Hepatocyte (in vitro differentiated cells): ENCODE data around the gene TEX36. TPM values are rescaled to one million over a fixed set of nuclear protein-coding genes. Genes with fewer than 3 reads are reported as not detected.

Experiments
- DNase-seq: peaks from one replicate; pipeline ENCODE4 v3.0.0-alpha.2; 2016; ENCODE audit warnings: low spot score
- H2AFZ ChIP-seq: fragments of 200-600 bp; sonication (generic); 2 replicates; pipeline ENCODE4 v1.6.0; 2016; ENCODE audit warnings: antibody characterized with exemption, mild to moderate bottlenecking
- H3K27ac ChIP-seq: fragments of 200-600 bp; sonication (generic); 2 replicates; pipeline ENCODE4 v1.5.1; 2016; ENCODE audit warnings: mild to moderate bottlenecking
- H3K27me3 ChIP-seq: fragments of 200-600 bp; sonication (generic); 2 replicates; pipeline ENCODE4 v1.6.1; 2016
- H3K36me3 ChIP-seq: fragments of 200-600 bp; sonication (generic); replicated peaks from 2 replicates; pipeline ENCODE4 v1.5.1; 2016; ENCODE audit warnings: low read depth; ENCODE audit not compliant: insufficient read depth
- H3K4me1 ChIP-seq: fragments of 200-600 bp; sonication (generic); 2 replicates; pipeline ENCODE4 v1.5.1; 2016; ENCODE audit warnings: mild to moderate bottlenecking, moderate library complexity; ENCODE audit not compliant: insufficient read depth
- H3K4me2 ChIP-seq: fragments of 200-600 bp; sonication (generic); 2 replicates; pipeline ENCODE4 v1.6.0; 2016
- H3K4me3 ChIP-seq: fragments of 200-600 bp; sonication (generic); 2 replicates; pipeline ENCODE4 v1.5.1; 2016; ENCODE audit warnings: mild to moderate bottlenecking
- H3K79me2 ChIP-seq: fragments of 200-600 bp; sonication (generic); 2 replicates; pipeline ENCODE4 v1.6.0; 2017; ENCODE audit warnings: mild to moderate bottlenecking
- H3K9me2 ChIP-seq: fragments of 200-600 bp; sonication (generic); replicated peaks from 2 replicates; pipeline ENCODE4 v1.6.0; 2017; ENCODE audit warnings: mild to moderate bottlenecking; ENCODE audit not compliant: insufficient read depth
- H3K9me3 ChIP-seq: fragments of 200-600 bp; sonication (generic); 2 replicates; pipeline ENCODE4 v1.5.1; 2016; ENCODE audit warnings: low read depth, mild to moderate bottlenecking
- H4K20me1 ChIP-seq: fragments of 200-600 bp; sonication (generic); 2 replicates; pipeline ENCODE4 v1.6.0; 2016; ENCODE audit warnings: mild to moderate bottlenecking; ENCODE audit not compliant: insufficient read depth, poor library complexity, severe bottlenecking
- EZH2 ChIP-seq: fragments of 200-600 bp; sonication (generic); IDR thresholded peaks from 2 replicates; pipeline ENCODE4 v1.6.1; 2016; ENCODE audit warnings: antibody characterized with exemption, mild to moderate bottlenecking, borderline replicate concordance
- EZH2phosphoT487 ChIP-seq: fragments of 200-600 bp; sonication (generic); IDR thresholded peaks from one replicate; pipeline ENCODE4 v1.6.1; 2018; ENCODE audit warnings: antibody characterized with exemption, mild to moderate bottlenecking, low read depth, moderate library complexity; ENCODE audit not compliant: unreplicated experiment, severe bottlenecking
- WGBS: methylation state at CpG from one replicate; pipeline ENCODE4 v1.1.6; 2016; ENCODE audit warnings: low lambda C conversion rate; ENCODE audit errors: missing lambda C conversion rate; 5-methylcytosine and 5-hydroxymethylcytosine counted together
- polyA plus RNA-seq: library from polyadenylated mRNA; unstranded; fragments of >200 nt; fragmentation: Nextera tagmentation; extraction: Ambion mirVana; gene quantifications from 2 replicates; pipeline ENCODE4 v1.2.1, GENCODE V29; 2016
- total RNA-seq: library from RNA; depleted of rRNA; stranded (reverse); fragments of >200 nt; gene quantifications from 2 replicates; pipeline ENCODE4 v1.2.3, GENCODE V29; 2014
- TF ChIP-seq, protein P1 (sequence below): fragments of 200-600 bp; sonication (generic); IDR thresholded peaks from 2 replicates; pipeline ENCODE4 v1.5.1; 2016; ENCODE audit warnings: antibody characterized with exemption, mild to moderate bottlenecking; ENCODE audit not compliant: poor library complexity

Gene TEX36
- total and polyA plus RNA-seq, 2 experiments from 2014 or later, result not detected

DNA sequence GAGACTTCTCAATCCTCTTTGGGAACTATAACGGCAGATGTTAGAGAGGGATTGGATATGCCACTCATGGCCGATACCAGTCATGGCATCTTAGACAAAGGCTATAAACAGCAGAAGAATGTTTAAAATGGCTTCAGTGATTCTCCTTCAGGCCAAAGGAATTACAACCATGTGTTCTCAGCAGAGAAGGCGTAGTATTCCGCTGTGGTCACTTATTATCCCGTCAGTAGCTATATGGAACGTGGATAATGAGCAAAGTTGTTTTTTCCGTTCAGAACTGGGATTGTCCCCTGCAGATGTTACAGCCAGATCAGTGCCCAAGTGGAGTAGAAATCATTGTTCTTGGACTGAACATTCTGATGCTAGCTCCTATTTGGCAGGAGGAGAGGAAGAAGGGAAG lies 43.1 kb downstream of the TEX36 start:
- no peak for TF ChIP-seq EZH2phosphoT487
- no peak for TF ChIP-seq EZH2
- TF ChIP-seq, protein P1, sequence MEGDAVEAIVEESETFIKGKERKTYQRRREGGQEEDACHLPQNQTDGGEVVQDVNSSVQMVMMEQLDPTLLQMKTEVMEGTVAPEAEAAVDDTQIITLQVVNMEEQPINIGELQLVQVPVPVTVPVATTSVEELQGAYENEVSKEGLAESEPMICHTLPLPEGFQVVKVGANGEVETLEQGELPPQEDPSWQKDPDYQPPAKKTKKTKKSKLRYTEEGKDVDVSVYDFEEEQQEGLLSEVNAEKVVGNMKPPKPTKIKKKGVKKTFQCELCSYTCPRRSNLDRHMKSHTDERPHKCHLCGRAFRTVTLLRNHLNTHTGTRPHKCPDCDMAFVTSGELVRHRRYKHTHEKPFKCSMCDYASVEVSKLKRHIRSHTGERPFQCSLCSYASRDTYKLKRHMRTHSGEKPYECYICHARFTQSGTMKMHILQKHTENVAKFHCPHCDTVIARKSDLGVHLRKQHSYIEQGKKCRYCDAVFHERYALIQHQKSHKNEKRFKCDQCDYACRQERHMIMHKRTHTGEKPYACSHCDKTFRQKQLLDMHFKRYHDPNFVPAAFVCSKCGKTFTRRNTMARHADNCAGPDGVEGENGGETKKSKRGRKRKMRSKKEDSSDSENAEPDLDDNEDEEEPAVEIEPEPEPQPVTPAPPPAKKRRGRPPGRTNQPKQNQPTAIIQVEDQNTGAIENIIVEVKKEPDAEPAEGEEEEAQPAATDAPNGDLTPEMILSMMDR, result no peak
- Histone ChIP-seq H3K79me2 (no peaks in the 10 kb centered on the region), H3K9me3 (no peaks in the 10 kb centered on the region), H2AFZ (no peak overlapping the region), H3K4me3 (no peak overlapping the region), H3K36me3 (no peaks in the 10 kb centered on the region), H3K27ac (peak overlapping the region; percentile 32), H3K27me3 (no peaks in the 10 kb centered on the region), H3K4me2 (no peak overlapping the region), H3K9me2 (no peaks in the 10 kb centered on the region), H3K4me1 (peaks cover 3% of the 10 kb centered on the region), H4K20me1 (no peaks in the 10 kb centered on the region)
- no peak for DNase-seq
- 59% methylated on average over 7 of the region's 7 CpGs for WGBS

- Histone ChIP-seq H3K9me3 (no peaks in the 10 kb centered on the region), H3K27ac (no peak overlapping the region), H3K79me2 (no peaks in the 10 kb centered on the region), H3K4me3 (no peak overlapping the region), H3K4me1 (peaks cover 13% of the 10 kb centered on the region), H2AFZ (no peak overlapping the region), H3K9me2 (no peaks in the 10 kb centered on the region), H4K20me1 (no peaks in the 10 kb centered on the region), H3K36me3 (no peaks in the 10 kb centered on the region), H3K27me3 (no peaks in the 10 kb centered on the region), H3K4me2 (no peak overlapping the region)
- whole genome bisulfite sequencing, result 75% methylated on average over 7 of the region's 7 CpGs
- DNase-seq, result no peak
- TF ChIP-seq EZH2, result no peak
- no peak for TF ChIP-seq EZH2phosphoT487
- TF ChIP-seq, protein P1, result no peak
Observed at GRCh38 chr10:125638555-125638954, 44.4 kb downstream of the TEX36 start.

DNA sequence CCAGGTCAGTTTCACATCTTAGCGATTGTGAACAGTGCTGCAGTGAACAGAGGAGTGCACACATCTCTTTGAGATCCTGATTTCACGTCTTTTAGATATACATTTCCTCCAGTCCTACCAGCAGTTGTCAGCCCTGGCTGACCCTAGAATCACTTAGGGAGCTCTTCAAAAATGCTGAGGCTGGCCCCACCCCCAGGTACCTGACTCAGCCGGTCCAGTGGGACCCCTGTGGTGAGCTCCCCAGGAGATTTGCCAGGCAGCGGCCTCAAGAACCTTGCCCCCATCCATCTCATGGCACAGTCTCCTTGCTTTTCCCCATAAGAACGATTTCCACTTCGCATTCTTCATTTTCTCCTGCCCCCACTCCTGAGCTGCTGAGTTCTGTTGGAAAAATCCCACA lies 45.5 kb downstream of the TEX36 start:
- H3K4me3 ChIP-seq, result no peak overlapping the region
- no peaks in the 10 kb centered on the region for H3K27me3 ChIP-seq
- H3K4me2 ChIP-seq, result no peak overlapping the region
- no peaks in the 10 kb centered on the region for H3K9me2 ChIP-seq
- H3K9me3 ChIP-seq, result no peaks in the 10 kb centered on the region
- H3K79me2 ChIP-seq, result no peaks in the 10 kb centered on the region
- no peak for TF ChIP-seq EZH2phosphoT487
- TF ChIP-seq, protein P1, result no peak
- no peak for TF ChIP-seq EZH2
- peaks cover 13% of the 10 kb centered on the region for H3K4me1 ChIP-seq
- 82% methylated on average over 6 of the region's 6 CpGs for WGBS
- no peaks in the 10 kb centered on the region for H3K36me3 ChIP-seq
- H2AFZ ChIP-seq, result no peak overlapping the region
- no peak overlapping the region for H3K27ac ChIP-seq
- no peak for DNase-seq
- no peaks in the 10 kb centered on the region for H4K20me1 ChIP-seq

DNA sequence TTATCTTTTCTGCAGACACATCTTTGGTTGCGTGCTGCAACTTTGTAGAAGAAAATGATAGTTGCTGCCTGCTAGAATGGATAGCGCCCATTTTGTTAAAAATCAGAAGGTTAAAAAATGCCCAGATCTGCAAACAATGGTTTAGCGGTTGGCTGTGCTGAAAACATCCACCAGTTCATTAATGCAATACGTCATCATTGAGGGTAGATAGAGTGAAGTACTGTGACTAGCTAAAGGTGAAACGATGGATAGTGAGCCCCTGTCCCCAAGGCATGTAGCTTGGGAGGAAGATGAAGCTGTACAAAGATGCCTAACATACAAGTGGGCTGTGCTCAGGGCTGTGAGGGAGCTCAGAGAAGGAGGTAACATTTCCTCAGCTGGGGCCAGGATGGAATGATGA lies 48.4 kb downstream of the TEX36 start:
- peaks cover 10% of the 10 kb centered on the region for H3K4me1 ChIP-seq
- H3K27ac ChIP-seq, result no peak overlapping the region
- DNase-seq, result no peak
- no peaks in the 10 kb centered on the region for H3K79me2 ChIP-seq
- H4K20me1 ChIP-seq, result no peaks in the 10 kb centered on the region
- TF ChIP-seq, protein P1, result no peak
- TF ChIP-seq EZH2, result no peak
- TF ChIP-seq EZH2phosphoT487, result no peak
- H3K4me2 ChIP-seq, result no peak overlapping the region
- no peaks in the 10 kb centered on the region for H3K9me2 ChIP-seq
- no peaks in the 10 kb centered on the region for H3K27me3 ChIP-seq
- no peaks in the 10 kb centered on the region for H3K36me3 ChIP-seq
- H3K4me3 ChIP-seq, result no peak overlapping the region
- no peaks in the 10 kb centered on the region for H3K9me3 ChIP-seq
- H2AFZ ChIP-seq, result no peak overlapping the region
- 94% methylated on average over 5 of the region's 5 CpGs for whole genome bisulfite sequencing
